ENCODE data around the gene KRT83.
"Not testable (repeated sequence)": the region's sequence is repeated elsewhere in the genome, so short reads cannot be mapped to it uniquely, and the experiment has no call there.

KRT83 gene

GRCh38 chr12:52308806-52309425 lies 12.3 kb downstream of the KRT83 start:
- DNase-seq (ENCODE audit: low read depth), result no peak

- DNase-seq (ENCODE audit: low read depth), result peak; percentile 7
These were observed 13.1 kb downstream of the KRT83 start for GRCh38 chr12:52307836-52308805.

GRCh38 chr12:52306731-52307130 lies 14.5 kb downstream of the KRT83 start:
- no peak for DNase-seq (ENCODE audit: low read depth)

GRCh38 chr12:52305921-52306705 lies 15.1 kb downstream of the KRT83 start:
- no peak for DNase-seq (ENCODE audit: low read depth)

- not testable (repeated sequence) for DNase-seq (ENCODE audit: low read depth)
These were observed 16.2 kb downstream of the KRT83 start for GRCh38 chr12:52304941-52305411.

- DNase-seq (ENCODE audit: low read depth), result not testable (repeated sequence)
These were observed 18.8 kb downstream of the KRT83 start for GRCh38 chr12:52302242-52302914.

- not testable (repeated sequence) for DNase-seq (ENCODE audit: low read depth)
These were observed 19.5 kb downstream of the KRT83 start for GRCh38 chr12:52301721-52302120.

GRCh38 chr12:52300796-52301691 lies 20.2 kb downstream of the KRT83 start:
- DNase-seq (ENCODE audit: low read depth), result no peak

- DNase-seq (ENCODE audit: low read depth), result no peak
These were observed 22.5 kb downstream of the KRT83 start for GRCh38 chr12:52298677-52299190.

GRCh38 chr12:52296572-52297215 lies 24.5 kb downstream of the KRT83 start:
- no peak for DNase-seq (ENCODE audit: low read depth)

- no peak for DNase-seq (ENCODE audit: low read depth)
These were observed 25.5 kb downstream of the KRT83 start for GRCh38 chr12:52295663-52296062.

GRCh38 chr12:52294803-52295202 lies 26.4 kb downstream of the KRT83 start:
- DNase-seq (ENCODE audit: low read depth), result no peak

GRCh38 chr12:52293926-52294325 lies 27.3 kb downstream of the KRT83 start:
- no peak for DNase-seq (ENCODE audit: low read depth)

GRCh38 chr12:52291267-52291935 lies 29.8 kb downstream of the KRT83 start, which contains the start of gene KRT81:
TSS of gene KRT81 (minus strand) at chr12:52291534. CDS start at chr12:52291465, 69 bp downstream.
- DNase-seq (ENCODE audit: low read depth), result no peak

- not testable (repeated sequence) for DNase-seq (ENCODE audit: low read depth)
These were observed 30.6 kb downstream of the KRT83 start for GRCh38 chr12:52290483-52291134.

GRCh38 chr12:52287816-52288805 lies 33.1 kb downstream of the KRT83 start:
- DNase-seq (ENCODE audit: low read depth), result not testable (repeated sequence)

Data from T follicular helper cell (primary cell).